GM21619 (cell line): ENCODE data around the gene DOCK4.

Source experiments
- ATAC-seq: cut with Tn5 transposase; IDR thresholded peaks from one replicate; pipeline ENCODE4 v1.9.1; 2021; ENCODE audit not compliant: unreplicated experiment

The DOCK4 gene

GRCh38 chr7:111741811-111742240, 464.4 kb downstream of the DOCK4 start:
- ATAC-seq, result peak; percentile 97

DNA sequence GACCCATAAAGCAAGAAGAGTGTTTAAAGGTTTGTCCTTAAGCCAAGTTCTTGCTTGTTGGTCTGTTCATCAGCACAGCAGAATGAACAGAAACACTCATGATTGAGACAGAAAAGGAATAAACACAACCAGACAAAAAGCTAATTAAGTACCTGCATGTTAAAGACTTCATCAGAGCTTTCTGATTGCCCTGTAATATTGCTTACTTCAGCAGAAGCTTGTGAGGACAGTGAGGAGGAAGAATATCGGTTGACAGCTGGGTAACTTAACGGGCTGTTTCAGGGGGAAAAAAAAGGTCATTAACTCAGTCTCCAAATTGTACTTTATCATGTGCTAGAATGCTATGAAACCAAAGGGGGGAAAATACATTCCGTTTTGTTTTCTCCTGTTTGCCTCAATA, 465.3 kb downstream of the DOCK4 start:
- no peak for ATAC-seq

DNA sequence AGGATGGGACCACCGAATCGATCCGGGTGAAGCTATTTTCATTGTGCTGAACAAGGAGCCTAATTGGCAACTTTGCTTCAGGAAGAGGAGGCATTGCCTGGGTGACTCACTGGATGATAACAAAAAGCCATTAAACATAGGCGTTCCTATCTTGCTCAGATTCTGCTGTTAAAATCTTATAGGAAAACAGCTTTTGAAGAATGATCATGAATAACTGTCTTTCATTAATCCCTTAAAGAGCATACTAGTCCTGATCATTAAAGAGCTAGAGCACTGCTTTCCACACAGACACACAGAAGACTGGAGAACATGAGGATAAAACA, 469.7 kb downstream of the DOCK4 start:
- ATAC-seq, result no peak

DNA sequence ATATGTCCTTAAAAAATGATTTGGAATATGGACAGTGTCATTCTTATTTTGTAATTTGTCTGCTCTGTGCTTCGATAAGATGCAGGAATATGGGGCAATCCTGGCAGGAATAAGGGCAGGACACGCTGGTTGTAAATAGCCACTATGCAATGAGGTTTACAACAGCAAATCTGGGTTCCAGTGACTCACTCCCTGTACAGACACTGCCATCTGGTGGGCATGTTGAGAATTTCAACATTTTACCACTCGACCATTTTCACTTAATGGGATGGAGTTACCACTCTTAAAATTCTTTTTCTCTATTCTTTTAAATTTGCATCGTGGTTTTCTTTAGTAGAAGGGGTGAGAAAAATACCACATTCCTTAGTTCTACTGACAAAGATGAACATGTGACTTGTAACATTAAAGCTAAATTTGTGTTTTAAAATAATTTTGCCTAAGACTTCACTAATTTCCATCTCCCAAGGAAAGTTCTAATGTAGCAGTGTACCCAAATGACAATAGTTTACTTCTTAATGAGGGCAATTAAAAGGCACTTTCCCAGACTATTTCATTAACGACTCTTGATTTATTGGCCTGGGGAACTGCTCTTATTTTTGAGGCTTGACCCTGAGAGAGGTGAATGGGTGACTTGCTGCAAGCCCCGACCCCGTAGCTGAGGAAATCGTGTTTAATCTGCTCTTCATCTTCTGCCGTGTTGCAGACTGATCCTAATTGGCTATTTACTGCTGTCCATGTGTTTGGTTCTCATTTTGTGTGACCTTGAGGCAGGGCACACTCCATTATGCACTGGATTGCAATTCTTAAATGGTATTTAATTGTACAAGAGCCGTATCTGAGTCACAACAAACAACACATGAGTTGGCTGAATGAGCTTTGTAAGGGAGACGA, 470.3 kb downstream of the DOCK4 start:
- peak; percentile 81 for ATAC-seq

- ATAC-seq, result no peak
These were observed 471.1 kb downstream of the DOCK4 start for GRCh38 chr7:111734954-111735660.

GRCh38 chr7:111732923-111733322, 473.3 kb downstream of the DOCK4 start:
- ATAC-seq, result no peak

DNA sequence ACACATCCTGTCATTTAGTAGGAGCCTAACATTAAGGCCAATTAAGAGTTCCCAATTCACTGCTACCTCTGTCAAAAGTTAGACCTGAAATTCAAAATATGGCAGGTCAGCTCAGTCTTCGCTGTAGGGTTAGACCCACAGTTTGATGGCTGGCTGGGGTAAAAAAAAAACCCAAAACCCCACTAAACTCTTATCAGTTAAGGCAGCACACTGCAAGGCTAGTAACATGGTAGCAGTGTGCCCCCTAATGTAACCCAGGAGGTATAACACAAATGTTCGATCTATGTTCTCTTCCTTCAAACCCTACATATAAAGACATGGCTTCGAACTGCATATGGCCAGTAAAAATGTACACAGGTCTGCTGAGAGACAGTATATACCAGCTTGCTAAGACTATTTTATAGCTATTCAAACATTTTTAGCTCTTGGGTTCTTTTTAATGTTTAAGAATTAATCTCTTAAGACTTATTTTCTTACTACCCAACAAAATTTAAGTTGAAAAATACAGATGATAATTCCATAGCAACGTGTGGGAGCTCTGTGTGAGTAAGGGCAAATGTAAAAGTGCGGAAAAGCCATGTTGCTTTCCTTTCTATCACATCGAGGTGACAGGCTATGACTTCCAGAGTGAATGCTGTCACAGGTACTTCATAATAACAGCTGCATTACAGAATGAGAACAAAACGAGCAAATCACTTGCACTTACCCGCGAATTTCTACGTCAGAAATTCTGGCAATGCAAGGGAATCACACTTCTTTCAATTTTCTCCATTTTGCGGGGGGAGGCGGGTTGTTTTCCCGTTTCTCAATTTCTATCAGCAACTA, 475.5 kb downstream of the DOCK4 start:
- peak; percentile 77 for ATAC-seq

DNA sequence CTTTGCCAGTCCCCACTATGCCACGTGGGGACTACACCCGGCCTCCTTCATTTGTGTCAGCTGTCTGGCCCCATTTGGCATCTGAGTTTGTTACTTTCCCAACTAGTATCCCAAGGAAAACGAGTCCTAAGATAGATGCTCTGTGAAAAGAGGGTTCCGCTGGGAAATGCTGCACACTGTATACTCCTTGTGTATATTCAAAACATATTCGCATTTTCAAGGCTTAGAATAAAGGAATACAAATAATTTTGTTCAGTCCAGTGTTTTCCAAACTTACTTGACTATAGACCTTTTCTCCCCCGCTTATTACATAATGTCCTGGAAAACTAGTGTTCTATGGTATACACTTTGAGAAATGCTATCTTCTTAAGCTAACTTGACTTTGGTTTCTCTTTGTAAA, 476.1 kb downstream of the DOCK4 start:
- ATAC-seq, result no peak

DNA sequence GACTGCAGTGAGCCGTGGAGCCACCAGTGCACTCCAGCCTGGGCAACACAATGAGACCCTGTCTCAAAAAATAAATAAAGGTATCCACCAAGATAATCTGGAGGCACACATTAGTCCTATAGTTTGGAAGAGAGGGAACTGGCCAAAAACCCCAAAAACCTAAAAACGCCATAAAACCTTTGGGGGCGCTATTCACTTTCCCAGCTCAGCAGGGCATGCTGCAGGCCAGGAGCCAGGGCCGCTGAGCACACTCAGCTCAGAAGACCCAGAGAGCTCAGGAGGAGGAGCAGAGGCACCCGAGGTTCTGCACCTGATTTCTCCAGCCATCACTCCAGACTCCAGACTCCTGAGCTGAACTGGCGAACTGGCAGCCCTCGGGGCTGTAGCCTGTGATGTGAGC, 476.7 kb downstream of the DOCK4 start:
- no peak for ATAC-seq

- ATAC-seq, result no peak
These were observed 477.6 kb downstream of the DOCK4 start for GRCh38 chr7:111728635-111728995.

DNA sequence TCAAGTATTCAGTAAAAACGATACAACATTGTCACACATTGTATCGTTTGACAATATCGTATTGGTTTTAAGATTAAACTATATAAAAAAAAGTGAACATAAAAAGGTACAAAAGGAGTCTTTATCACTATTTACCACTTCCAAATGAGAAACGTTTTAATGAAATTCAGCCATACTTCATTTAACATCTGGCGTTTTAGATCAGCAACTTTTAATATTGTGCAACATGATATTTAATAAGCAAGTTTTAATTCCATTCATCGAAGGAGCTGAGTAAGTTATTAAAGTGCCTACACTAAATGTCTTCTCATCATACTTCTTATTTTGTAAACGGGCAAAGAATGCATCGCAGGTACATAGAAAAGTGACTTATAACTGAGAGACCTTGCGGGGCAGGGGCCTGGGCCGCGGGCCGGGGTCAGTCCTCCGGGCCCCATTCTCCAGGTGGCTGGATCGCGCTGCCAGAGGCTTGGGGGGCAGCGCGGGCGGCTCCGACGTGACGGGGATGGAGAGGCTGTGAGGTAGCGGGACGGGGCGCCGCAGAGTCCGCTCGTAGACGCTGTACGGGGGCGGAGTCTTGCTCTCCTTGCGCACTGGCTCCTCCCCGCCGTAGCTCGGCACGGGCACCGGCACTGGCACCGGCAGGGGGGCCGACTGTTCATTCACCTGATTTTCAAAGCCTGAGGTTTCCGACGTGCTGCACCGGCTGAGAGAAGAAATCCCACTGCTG, 478.1 kb downstream of the DOCK4 start:
- no peak for ATAC-seq

DNA sequence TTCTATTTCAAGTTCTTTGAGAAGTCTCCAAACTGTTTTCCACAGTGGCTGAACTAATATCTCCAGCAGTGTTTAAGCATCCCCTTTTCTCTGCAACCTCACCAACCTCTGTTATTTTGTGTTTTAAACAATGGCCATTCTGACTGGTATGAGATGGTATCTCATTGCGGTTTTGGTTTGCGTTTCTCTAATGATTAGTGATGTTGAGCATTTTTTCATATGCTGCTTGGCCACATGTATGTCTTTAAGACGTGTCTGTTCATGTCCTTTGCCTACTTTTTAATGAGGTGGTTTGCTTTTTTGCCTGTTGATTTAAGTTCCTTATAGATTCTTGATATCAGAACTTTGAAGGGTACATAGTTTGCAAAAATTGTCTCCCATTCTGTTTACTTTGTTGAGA, 487.3 kb downstream of the DOCK4 start:
- ATAC-seq, result no peak

DNA sequence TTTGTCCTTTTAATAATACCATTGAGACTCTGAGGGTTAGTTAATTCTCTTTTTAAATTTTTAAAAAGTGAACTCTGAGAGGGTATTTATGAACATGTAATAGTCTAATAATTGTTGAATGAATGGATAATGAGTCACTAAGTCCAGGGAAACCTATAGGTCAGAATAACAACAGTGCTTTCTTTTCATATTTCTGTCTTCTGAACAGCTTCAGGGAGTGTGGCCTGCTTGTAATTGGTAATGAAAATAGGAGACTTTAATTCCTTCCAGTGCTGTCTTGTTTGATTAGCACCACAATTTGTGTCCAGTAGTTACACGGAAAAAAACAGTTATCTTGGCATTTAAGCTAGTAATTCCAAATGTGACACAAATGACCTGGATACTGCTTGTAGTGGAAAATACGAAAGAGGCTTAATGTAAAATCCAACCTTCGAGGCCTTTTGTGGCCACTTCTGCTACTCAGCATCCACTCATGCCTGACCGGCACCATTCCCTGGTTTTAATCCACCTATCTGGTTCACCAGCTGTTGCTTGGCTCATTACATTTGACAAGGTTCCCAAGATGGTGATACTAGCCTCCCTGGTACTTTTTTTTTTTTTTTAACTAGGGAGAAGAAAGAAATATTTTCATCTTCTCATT, 494.7 kb downstream of the DOCK4 start:
- ATAC-seq, result no peak

GRCh38 chr7:111710839-111711380, 495.3 kb downstream of the DOCK4 start:
- no peak for ATAC-seq

DNA sequence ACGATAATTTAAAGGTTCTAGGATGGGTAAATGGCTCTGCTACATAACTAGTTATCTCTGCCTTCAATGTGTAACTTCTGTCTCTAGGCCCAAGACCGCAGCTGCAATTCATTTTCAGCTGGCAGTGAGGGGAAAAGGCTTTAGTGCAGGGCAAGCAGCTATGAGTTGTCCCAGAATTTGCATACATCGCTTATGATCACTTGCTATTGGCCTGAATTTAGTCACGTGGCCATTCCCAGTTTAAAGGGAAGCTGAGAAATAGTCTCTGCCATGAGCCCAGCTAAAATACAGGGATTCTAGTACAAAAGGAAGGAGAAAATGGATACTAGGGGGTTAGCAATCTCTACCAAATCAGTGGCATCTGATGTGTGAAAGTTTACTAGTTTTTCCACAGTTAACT, 498.1 kb downstream of the DOCK4 start:
- no peak for ATAC-seq

GRCh38 chr7:111705807-111706206, 500.4 kb downstream of the DOCK4 start:
- no peak for ATAC-seq

GRCh38 chr7:111697771-111698170, 508.4 kb downstream of the DOCK4 start:
- ATAC-seq, result no peak

GRCh38 chr7:111694376-111694775, 511.8 kb downstream of the DOCK4 start:
- ATAC-seq, result no peak

DNA sequence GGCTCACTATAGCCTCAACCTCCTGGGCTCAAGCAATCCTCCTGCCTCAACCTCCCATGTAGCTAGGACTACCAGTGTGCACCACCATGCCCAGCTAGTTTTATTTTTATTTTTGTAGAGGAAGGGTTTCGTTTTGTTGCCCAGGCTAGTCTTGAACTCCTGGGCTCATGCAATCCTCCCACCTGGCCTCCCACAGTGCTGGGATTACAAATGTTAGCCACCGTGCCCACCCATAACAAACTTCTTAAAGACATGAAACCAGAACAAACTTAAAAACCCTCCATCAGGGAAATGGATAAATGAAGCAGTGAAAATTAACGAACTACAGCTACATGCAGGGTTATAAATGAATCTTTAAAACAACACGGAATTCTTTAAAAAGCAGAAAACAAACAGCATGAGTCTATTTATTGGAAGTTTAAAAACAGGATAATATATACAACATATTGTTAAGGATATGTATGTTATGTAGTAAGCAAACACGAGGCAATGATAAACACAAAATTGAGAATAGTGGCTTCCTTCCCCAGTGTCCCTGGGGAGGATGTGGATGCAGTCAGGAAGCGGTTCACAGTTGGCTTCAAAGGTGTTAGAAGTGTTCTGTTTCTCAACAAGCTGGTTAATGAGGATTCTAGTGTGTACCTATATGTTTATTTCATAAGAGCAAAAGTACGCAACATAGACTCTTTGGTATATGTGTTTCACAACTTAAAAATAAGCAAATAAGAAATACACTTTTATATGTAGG, 515.7 kb downstream of the DOCK4 start:
- ATAC-seq, result no peak

- no peak for ATAC-seq
These were observed 520.9 kb downstream of the DOCK4 start for GRCh38 chr7:111685349-111685748.
